KOPT-K1 (cell line): ENCODE results near the gene HSPBP1.

ENCODE experiments used
- H3K27ac ChIP-seq: fragments of 200-600 bp; sonication (generic); 2 replicates; pipeline ENCODE4 v1.5.1; 2016; ENCODE audit warnings: antibody characterized with exemption, mild to moderate bottlenecking, low read depth, low read length; ENCODE audit not compliant: poor library complexity, severe bottlenecking
- H3K36me3 ChIP-seq: fragments of 200-600 bp; sonication (generic); 2 replicates; pipeline ENCODE4 v1.5.1; 2017; ENCODE audit warnings: antibody characterized with exemption, mild to moderate bottlenecking, low read length, moderate library complexity; ENCODE audit not compliant: insufficient read depth
- H3K9me3 ChIP-seq: fragments of 200-600 bp; sonication (generic); 2 replicates; pipeline ENCODE4 v1.5.1; 2017; ENCODE audit warnings: antibody characterized with exemption, low read length, mild to moderate bottlenecking; ENCODE audit not compliant: insufficient read depth, poor library complexity, severe bottlenecking

HSPBP1 gene

GRCh38 chr19:55289117-55289796, 9.3 kb upstream of the HSPBP1 start:
- no peaks in the 10 kb centered on the region for H3K9me3 ChIP-seq
- no peaks in the 10 kb centered on the region for H3K36me3 ChIP-seq
- H3K27ac ChIP-seq: no peak overlapping the region

DNA sequence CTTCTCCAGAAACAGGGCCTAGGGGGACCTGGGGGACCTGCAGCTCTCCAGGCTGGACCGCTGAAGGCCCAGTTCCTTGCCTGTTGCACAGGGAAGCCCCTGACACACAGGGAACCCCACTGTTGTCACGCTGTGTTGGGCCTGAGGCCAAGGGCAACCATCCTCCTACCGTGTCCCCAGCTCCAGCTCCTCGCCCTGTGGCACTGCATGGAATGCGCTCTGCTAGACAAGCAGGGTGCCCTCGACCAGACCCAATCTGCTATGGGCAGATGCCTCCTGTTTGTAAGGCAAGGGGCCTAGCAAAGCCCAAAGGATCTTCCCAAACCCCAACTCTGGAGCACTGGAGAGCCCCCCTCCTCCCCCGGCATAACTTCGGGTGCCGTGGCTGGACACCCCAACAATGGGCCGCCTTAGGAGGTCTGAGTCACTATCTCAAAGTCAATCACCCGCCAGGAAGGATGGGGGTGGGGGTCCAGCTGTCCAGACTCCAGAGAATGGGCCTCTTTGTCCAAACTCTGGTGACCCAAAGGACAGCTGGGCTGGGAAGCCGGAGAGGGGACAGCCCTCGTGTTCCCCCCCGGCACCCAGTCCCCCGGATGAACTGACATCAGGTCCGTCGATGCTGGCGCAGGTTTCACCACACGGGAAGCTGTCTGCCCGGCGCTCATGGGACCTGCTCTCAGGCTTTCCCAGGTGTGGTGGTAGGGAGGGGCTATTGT, 7.6 kb upstream of the HSPBP1 start:
- Histone ChIP-seq H3K27ac (no peak overlapping the region), H3K9me3 (no peaks in the 10 kb centered on the region), H3K36me3 (no peaks in the 10 kb centered on the region)

DNA sequence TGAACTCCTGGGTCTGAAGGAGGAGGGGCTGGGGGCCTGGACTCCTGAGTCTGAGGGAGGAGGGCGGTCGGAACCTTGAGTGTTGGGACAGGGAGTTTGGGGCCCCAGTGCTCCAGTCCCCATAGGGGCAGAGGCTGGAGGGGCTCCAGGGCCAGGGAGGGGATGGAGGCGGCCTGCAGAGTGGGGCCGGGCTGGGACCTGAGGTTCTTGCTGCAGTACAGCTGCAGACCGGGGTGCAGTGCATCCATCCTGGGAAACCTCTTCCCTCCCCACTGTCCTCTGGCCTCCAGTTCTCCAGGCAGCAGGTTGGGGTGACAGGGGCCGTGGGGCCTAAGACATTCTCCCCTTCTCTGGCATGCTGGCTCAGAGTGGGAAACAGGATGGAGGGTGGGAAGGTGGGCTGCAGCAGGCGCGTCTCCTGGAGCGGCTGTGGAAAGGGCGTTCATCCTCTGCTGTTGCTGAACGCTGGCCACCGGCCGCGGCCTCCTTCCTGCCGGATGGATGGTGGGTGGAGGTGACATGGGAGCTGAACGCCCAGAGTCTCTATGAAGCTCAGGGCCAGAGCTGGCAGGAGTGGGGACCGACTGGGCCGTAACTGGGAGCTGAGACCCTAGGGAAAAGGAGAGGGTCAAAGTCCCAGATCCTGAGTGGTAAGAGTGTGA, 5.5 kb upstream of the HSPBP1 start:
- Histone ChIP-seq H3K36me3 (no peaks in the 10 kb centered on the region), H3K9me3 (no peaks in the 10 kb centered on the region), H3K27ac (no peak overlapping the region)

GRCh38 chr19:55284405-55285058, 4.6 kb upstream of the HSPBP1 start:
- Histone ChIP-seq H3K27ac (no peak overlapping the region), H3K36me3 (no peaks in the 10 kb centered on the region), H3K9me3 (no peaks in the 10 kb centered on the region)

DNA sequence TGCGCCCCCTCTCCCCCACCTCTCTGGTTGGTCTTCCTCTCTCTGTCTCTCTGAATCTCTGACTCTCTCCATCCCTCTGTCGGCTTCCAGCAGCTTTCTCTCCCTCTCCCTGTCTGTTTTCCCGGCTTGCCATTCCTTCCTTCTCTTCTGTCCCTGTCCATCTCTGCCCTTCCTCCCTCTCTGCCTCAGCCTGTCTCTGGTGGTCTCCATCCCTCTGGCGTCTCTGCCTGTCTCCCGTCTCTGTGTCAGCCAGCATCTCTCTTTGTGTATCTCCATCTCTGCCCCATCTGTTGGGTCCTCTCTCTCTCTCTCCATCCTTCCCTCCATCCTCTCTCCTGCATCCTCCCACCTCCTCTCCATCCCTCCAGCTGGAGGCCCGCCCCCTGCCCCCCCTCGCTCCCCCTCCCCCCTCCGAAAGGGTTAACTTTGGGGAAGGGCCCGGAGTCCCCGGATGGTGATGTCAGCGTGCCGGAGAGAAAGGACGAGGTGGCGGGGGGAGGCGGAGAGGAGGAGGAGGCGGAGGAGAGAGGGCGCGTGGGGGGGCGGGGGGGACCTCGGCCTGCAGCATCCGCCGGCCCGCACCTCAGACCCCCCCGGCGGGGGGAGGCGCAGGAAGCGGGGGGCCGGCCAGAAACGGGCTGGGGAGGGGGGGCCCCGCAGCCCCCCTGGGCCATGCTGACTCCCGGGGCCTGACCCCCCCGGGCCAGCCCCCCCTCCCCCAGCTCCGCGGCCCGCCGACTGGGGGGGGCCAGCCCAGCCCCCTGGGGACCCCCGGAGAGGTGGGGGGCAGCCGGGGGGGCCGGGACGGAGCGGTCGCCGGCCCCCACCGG, 3.9 kb upstream of the HSPBP1 start, which contains the start of gene BRSK1:
Gene BRSK1, plus strand, starts transcription at position 450 of the 830 bp plus-strand sequence. CDS start 446 bp downstream, outside the sequence.
- Histone ChIP-seq H3K36me3 (no peaks in the 10 kb centered on the region), H3K27ac (no peak within 1 kb of the TSS), H3K9me3 (no peaks in the 10 kb centered on the region)

DNA sequence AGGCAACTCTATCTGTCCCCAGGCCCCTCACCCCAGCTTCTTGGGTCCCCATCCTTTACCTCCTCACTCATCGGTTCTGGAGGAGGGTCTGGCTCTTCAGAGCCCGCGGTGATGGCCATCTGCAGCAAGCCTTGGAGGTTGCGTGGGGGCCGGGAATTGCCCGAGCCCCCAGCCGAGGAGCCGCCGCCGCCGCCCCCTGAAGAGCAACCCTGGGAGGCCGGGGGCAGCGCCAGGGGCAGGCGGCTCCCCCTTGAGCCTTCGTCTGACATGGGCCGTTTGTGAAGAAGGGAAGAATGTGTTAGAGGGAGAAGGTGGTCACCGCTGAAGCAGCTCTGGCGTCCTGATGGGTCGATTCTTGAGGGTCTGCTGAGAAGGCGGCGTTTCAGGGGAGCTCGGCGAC, 570 bp downstream of the HSPBP1 start:
- Histone ChIP-seq H3K9me3 (no peaks in the 10 kb centered on the region), H3K27ac (peak overlapping the region; percentile 57), H3K36me3 (peaks cover 34% of the 10 kb centered on the region; the same call in 1 of the 2 replicates)

- Histone ChIP-seq H3K36me3 (peaks cover 41% of the 10 kb centered on the region; the same call in 1 of the 2 replicates), H3K9me3 (no peaks in the 10 kb centered on the region), H3K27ac (no peak overlapping the region)
Observed at GRCh38 chr19:55278391-55279135, 1.3 kb downstream of the HSPBP1 start.

DNA sequence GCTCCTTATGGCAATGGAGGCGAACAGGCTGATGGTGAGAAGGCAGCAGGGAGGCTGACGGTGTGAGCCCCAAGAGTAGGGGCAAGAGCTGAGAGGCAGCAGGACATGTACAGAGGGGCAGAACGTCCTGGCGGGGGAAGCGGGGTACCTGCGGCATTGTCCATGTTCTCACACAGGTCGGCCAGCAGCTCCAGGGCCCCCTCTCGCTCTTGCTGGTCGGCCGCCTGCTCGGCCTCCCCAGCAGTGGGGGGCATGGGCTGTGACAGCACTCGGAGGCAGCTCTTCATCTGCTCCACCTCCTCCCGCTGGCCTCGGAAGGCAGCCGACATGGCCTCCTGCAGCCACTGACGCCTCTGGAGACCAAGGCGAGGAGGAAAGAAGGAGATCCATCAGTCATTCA, 2.4 kb downstream of the HSPBP1 start:
- no peaks in the 10 kb centered on the region for H3K9me3 ChIP-seq
- H3K36me3 ChIP-seq: peaks cover 51% of the 10 kb centered on the region; the same call in 1 of the 2 replicates
- no peak overlapping the region for H3K27ac ChIP-seq

DNA sequence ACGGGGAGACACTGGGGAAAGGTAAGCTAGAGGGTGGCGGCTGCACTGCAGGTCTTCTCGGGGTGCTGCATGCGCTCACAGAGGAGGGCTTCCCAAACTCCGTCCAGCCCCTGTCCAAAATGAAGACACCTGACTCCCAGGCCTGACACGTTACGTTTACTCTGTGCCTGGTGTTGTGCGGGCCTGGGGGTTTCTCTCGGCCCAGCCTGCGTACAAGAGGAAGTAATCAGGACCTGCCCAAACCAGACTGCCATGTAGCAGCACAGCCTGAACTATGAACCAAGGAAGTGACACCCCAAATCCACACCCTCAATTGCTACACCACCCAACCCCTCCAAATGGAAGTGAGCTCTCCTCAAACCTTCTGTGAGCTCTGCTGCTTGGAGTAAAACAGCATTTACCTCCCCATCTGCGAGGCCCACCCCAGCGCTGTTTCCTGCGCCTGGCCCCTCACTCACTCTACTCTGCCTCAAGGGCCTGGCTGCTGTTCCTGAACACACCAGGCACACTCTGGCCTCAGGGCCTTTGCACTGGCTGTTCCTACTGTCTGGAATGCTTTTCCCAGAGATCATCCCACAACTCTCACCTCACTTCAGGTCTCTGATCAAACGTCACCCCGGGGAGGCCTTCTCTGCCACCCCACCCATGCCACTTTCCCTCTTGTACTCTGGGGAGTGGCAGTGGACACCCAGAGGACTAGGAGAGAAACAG, 3.0 kb downstream of the HSPBP1 start:
- no peaks in the 10 kb centered on the region for H3K9me3 ChIP-seq
- no peak overlapping the region for H3K27ac ChIP-seq
- peaks cover 57% of the 10 kb centered on the region; the same call in 1 of the 2 replicates for H3K36me3 ChIP-seq

DNA sequence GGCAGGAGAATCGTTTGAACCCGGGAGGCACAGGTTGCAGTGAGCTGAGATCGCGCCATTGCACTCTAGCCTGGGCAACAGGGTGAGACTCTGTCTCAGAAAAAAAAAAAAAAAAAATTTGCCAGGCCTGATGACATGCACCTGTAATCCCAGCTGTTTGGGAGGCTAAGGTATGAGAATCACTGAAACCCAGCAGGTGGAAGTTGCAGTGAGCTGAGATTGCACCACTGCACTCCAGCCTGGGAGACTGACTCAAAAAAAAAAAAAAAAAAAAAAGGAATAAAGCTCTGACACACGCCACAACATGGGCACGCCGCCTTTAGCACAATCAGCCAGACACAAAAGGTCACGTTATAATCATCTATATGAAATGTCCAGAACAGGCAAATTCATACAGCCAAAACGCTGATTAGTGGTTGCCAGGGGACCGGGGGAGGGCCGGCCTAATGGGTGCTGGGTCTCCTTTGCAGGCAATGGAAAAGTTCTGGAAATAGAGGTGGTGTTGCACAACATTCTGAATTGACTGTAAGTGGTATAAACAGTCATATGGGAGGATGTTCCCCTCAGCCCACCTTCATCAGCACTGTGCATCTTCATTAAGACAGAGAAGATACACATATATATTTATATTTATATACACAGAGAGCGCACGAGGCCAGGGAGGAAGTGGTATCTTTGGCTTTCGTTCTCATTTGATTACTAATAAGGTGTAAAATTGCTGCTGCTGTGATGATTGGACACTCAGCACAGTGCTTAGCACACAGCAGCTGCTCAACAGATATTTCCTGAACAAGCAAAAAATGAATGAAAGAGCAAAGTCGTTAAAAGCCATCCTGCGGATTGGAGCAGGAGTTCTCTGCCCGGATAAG, 3.8 kb downstream of the HSPBP1 start:
- H3K27ac ChIP-seq: no peak overlapping the region
- H3K36me3 ChIP-seq: peaks cover 59% of the 10 kb centered on the region; the same call in 1 of the 2 replicates
- H3K9me3 ChIP-seq: no peaks in the 10 kb centered on the region

DNA sequence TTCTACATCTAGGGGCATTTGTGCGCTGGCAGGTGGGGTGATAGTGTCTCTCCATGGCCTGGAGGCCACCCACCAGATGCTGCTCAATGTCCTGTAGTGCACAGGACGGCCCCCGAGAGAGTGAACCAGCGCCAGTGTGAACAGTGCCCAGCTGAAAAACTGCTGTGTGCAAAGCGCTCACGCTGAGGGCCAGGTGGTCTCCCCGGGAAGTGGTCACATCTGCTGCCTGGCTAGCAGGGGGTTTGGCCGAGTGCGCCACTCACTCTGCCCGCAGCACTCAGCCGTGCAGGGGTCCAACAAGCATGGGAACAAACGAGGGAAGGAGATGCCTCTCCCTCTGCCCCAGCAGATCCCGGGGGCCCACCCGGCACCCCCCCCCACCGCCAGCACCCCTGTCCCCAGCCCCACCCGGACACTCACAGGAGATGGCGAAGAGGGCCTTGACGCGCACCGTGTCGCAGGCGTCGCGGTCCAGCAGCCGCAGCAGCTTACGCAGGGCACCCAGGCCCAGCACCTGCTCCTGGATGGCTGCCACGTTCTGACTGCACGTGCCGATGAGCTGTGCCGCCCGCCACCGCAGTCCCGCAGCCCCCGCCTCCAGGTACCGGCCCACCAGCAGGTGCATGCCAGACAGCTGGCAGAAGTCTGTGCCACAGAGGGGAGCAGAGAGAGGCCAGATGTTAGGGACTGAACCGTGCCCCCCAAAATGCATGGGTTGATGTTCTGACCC, 5.8 kb downstream of the HSPBP1 start:
- Histone ChIP-seq H3K9me3 (no peaks in the 10 kb centered on the region), H3K27ac (no peak overlapping the region), H3K36me3 (peaks cover 69% of the 10 kb centered on the region; the same call in 1 of the 2 replicates)

- Histone ChIP-seq H3K36me3 (peaks cover 64% of the 10 kb centered on the region; the same call in 1 of the 2 replicates), H3K27ac (no peak overlapping the region), H3K9me3 (no peaks in the 10 kb centered on the region)
Observed at GRCh38 chr19:55272142-55272541, 7.8 kb downstream of the HSPBP1 start.
